HG02970 (cell line): ENCODE results near the gene STK38L.

Experiments used
- ATAC-seq: cut with Tn5 transposase; IDR thresholded peaks from one replicate; pipeline ENCODE4 v1.9.1; 2021; ENCODE audit warnings: mild to moderate bottlenecking, moderate library complexity, moderate number of reproducible peaks; ENCODE audit not compliant: unreplicated experiment, low FRiP score

Gene STK38L

GRCh38 chr12:27304856-27305255 is 60.8 kb downstream of the STK38L start:
- ATAC-seq: no peak

- no peak for ATAC-seq
These were observed 61.8 kb downstream of the STK38L start for GRCh38 chr12:27305673-27306456.

- no peak for ATAC-seq
These were observed 65.4 kb downstream of the STK38L start for GRCh38 chr12:27309293-27309994.

DNA sequence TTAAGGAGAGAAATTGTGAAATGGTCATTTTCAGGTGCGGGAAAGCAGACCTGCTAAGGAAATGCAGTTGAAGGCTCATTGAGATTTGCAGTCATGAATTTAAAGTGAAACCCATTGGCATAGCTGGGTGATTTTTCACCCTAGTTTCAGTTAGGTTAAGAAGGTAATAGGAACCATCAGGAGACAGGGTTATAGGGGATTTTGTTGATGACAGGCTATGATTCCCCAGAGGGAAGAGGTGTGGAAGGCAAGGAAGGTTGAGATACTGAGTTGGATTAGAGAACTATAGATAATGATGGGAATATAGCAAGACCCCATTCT is 65.9 kb downstream of the STK38L start:
- no peak for ATAC-seq

GRCh38 chr12:27316947-27317346 is 72.9 kb downstream of the STK38L start:
- no peak for ATAC-seq

DNA sequence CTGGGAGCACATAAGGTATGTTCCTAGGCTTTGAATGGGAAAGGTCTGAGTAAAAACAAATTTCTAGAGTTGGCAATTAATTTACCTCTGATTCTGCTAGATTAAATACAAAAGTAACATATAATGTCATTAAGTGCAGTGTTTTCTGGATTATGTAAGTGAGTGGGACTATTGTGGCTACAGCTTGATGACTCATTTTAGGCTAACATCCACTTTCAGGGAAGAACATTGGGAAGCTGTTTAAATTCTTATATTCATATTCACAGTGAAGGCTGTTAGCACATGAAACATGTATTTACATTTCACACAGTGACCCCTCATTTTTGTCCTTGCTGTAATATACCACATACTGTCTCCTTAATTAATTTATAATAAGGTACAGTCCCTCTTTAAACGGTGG is 75.3 kb downstream of the STK38L start:
- ATAC-seq: no peak

DNA sequence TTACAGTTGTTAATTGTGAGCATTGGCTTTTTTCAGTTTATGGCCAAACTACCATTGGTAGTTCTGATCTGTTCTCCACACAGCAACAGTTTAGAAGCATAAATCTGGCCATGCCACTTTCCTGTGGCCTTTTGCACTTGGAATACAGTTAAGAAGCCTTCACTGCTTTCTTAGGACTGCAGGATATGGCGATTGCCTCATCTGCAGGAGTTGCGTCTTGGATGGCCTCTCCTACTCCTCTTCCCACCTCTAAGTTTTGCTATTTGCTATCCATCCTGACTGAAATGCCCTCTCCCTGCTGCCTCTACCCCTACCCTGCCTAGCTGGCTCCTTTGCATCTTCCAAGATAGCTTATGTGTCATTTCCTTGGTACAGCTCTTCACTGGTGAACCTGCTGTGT is 75.8 kb downstream of the STK38L start:
- ATAC-seq: no peak

GRCh38 chr12:27324530-27324929 is 80.4 kb downstream of the STK38L start:
- no peak for ATAC-seq

DNA sequence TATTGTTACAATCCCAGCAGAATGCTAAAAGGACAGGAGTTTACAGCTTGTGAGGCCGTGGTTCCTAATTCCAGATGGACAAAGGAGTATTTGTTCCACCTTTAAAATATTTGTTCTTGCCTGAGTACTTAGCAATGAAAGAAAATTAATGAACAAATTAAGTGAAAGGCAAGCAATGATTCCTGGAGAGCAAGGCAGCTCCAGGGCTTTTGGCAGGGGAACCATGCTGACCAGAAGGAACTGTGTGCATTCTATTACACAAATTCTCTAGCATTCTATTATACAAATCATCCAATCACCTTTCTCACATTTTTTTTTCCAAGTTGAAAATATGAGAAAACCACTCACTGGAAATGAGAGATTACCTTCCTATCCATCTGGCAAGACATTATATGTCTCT is 86.8 kb downstream of the STK38L start:
- no peak for ATAC-seq

DNA sequence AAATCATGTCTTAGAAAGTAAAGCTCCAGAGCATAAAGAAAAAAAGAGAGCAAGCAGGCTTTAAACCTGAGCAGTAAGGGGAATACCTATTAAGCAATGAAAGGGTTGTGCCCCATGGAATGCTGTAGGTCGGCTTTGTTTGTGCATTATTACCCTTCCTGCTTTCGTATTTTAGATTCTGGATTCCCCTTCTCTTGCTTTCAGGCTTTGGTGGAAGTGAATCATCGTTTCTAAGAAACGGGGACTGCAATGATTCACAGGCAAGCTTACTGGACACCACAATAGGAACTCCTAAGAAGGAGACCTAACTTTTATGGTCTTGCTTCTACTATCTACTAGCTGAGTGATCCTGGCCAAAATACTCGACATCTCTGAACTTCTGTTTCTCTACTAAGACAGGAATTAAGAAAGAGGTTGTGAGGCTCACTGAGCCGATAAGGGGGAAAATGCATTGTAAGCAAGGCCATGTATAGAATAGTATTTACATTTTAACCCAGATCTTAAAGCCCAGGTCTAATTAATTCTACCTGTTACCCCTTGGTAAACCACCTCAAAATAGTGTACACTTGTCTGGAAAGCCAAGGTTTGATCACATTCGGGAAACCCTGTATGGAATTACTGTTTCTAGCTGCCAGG is 87.3 kb downstream of the STK38L start:
- no peak for ATAC-seq

DNA sequence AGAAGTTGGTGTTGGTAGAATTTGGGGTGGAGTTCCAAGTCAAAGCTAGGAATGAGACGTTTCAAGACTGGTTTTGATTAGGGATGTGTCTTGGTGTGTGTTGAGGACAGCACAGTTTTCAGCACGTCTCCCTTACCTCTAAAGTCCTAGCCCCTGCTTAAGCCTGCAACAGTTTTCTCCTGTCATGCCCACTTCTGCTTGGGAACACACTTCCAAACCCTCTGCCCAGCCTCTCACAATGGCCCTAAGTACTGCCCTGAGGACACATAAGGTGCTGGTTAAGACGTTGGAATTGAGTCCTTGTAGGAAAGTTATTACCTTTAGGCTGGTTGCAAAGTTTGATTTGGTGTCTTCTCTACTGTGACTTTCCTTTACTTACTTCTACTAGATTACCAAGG is 87.8 kb downstream of the STK38L start:
- no peak for ATAC-seq

GRCh38 chr12:27332407-27332713 is 88.3 kb downstream of the STK38L start:
- peak; percentile 1 for ATAC-seq

DNA sequence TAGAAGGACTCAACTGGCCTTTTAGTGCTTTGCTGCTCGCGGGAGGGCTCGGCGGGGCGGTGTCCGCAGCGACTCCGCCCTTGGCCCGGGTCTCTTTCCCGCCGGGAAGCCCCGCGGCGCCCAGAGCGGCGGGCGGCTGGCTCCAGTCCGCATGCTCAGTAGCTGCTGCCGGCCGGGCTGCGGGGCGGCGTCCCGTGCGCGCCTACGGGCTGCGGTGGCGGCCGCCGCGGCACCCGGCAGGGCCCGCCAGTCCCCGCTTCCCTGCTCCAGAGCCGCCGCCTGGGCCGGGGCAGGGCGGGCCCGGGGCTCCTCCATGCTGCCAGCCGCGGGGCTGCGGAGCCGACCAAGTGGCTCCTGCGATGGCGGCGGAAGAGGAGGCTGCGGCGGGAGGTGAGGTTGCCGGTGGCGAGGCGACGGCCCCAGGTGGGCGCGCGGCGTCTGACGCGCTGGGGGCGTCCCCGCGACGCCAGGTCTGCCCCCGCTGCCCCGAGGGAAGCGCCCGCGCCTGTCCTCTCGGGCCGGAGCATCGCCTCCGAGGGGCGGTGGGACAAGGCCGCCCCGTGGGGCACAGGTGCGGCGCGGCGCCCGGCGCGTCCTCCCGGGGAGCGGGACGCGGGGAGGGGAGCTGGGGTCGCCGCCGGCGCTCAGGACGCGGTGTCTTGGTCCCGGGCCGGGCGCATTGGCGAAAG is 88.8 kb downstream of the STK38L start, which contains the start of gene BMAL2:
Gene BMAL2 (plus strand): TSS at position 123 of the 689 bp plus-strand sequence. CDS start 237 bp downstream, at position 360.
- peak; percentile 42 for ATAC-seq

DNA sequence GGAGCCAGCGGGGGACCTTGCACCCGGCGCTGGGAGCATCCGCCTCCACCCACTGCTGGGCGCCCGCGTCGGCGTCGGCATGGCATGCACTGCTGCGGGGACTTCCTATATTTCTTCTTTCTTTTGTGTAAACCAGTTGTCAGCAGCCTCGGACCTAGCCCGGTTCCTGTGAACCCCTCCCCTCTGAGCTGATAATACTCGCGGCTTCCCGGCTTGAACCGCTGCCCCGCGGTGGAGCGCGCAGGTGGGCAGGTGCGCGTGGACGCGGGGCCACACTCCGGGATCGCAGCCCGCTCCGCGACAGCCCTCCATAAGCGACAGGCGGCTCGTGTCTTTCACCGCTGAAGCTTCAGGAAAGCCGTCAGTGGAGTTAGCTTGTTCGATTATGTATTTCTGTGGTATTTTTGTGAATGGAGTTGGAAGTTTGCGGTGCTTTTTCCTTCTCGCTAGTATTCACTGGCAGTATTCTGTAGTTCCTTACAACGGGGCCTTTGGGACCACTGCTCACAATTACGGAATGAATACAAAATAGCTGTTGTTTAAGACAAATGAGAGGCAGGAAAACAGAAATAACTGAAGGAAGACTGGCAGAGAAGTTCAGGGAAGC is 89.4 kb downstream of the STK38L start:
- peak; percentile 15 for ATAC-seq

DNA sequence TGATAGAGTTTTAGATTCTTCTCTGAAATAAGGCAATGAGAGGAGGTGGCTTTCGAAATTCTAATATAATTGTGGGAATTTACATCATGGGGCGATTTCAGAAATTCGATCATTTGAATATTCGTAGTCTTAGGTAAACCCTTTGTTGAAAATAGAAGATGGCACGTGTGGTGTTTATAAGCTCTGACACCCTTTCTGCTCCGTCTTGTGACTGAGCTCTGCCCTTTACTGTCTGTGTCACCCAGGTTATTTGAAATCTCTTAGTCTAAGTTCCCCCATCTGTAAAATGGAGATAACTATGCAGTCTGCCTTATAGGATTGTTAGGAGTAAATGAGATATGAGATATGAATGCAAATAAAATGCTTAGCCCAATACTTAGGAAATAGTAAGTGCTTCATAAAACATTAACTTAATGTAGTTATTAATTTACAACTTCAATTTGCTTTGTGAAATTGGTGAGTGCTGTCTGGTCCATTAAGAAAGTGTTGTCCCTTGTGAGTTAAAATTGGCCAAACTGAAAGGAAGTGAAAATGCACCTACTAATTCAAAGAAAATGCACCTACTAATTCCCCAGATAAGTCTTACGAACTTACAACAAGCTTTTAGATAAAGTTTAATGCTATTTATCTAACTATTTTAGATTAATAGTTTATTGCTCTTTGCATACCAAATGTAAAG is 90.1 kb downstream of the STK38L start:
- ATAC-seq: no peak

DNA sequence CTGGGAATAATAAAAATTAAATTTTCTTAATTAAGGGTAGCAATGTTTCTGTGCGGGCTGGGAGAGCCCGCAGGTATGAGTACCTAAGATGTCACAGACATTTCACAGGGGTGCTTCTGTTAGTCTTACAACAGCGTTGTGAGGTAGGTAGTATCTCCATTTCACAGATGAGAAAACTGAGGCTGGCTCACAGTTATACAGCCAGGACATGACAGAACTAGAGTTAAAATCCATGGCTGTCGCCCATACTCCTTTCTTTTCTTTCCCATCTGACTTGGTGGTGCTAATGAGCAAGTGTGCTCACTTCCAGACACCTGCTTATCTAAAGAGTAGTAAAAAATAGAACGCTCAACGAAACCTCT is 90.6 kb downstream of the STK38L start:
- ATAC-seq: no peak

DNA sequence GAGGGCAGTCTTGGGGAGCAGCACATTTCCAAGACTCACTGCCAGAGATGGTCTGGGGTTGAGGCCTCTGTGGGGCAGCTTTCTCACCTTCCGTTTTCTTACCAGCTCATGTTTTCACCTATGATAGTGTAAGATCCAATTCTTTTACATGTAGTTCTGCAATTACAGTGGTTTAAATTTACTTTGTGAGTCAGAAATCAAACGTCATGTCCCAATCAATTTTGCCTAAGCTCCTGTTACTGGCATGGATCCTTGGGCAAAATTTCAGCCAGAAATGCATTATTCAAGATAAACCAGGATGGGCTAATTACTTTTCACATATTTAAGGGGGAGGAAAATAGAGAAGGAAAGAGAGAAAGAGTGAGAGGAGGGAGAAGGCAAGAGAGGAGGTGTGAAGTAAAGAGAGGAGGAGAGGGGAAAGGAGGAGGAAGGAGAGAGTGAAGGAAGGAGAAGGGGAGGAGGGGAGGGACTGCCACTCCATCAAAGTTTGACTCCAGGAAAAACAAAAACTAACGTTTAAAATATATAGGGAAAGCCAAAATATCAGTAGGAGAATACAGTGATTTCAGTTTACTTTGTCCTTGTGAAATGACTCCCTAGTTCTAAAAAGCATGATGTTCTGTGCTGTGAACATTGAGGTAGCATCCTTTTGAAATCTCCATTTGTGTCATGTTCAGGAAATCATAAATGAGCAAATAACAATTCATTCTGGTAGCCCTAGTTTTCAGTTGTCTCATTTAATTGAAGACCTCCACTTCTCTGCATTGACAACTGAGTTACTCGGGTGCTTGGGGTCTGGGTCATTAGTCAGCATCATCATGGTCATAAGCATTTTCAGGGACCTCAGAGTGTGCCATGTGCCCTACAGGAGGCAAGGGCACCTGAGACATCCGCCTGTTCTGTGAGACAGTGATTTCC is 91.5 kb downstream of the STK38L start:
- no peak for ATAC-seq

DNA sequence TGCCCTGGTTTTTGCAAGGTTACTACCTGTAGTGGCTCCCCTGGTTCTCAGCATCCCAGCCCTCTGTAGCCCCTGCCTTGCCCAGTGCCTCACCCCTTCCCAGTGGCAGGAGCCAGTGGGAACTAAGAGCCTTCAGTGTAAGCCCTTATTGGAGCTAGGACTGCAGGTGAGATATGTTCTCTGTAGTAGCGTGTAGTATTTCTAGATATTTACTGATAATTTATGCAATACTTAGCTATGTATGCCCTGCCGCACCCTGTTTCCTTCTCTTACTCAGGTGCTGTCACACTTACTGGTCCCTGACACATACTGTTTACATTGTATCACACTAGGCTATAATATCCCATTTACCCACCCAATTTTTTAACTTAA is 92.2 kb downstream of the STK38L start:
- ATAC-seq: no peak

- ATAC-seq: no peak
These were observed 93.3 kb downstream of the STK38L start for GRCh38 chr12:27337376-27337775.
